Body of pancreas (tissue), 4 donors: ENCODE measurements around the gene PAX6. TPM values are rescaled to one million over a fixed set of nuclear protein-coding genes. Genes with fewer than 3 reads are reported as not detected.
A peak's percentile ranks its signal among the peaks of the same experiment; 100 is the strongest.

Source experiments
- ATAC-seq: fragments of 150-250 bp; one replicate; pipeline ENCODE4 v1.9.1; 2016
- DNase-seq, 4 donors: peaks; one replicate each; pipeline ENCODE4 v3.0.0-alpha.2; 2019
- H3K27ac ChIP-seq, 4 donors: fragments of 200-600 bp; sonication (generic); 1 replicate in 3 of 4; 2 replicates in 1 of 4; pipeline versions ENCODE4 v1.5.1 to v1.6.1; 2016 to 2019; ENCODE audit warnings: mild to moderate bottlenecking in 1 of 4, mixed read lengths in 1 of 4, moderate library complexity in 1 of 4
- H3K27me3 ChIP-seq, 2 donors: fragments of 200-600 bp; sonication (generic); one replicate each; pipeline ENCODE4 v1.6.0; 2016; ENCODE audit warnings: mild to moderate bottlenecking in 1 of 2
- H3K36me3 ChIP-seq, 2 donors: fragments of 200-600 bp; sonication (generic); replicated peaks in 1 of 2; 2 replicates each; pipeline ENCODE4 v1.5.1; 2016; ENCODE audit warnings: low read depth in 2 of 2; ENCODE audit not compliant: insufficient read depth in 1 of 2
- H3K4me1 ChIP-seq: fragments of 200-600 bp; sonication (generic); one replicate; pipeline ENCODE4 v1.6.0; 2016
- H3K4me3 ChIP-seq, 2 donors: fragments of 200-600 bp; sonication (generic); 1 replicate in 1 of 2; 2 replicates in 1 of 2; pipeline ENCODE4 v1.5.1; 2016 to 2019
- H3K9me3 ChIP-seq, 3 donors: fragments of 200-600 bp; sonication (generic); 1 replicate in 2 of 3; 2 replicates in 1 of 3; pipeline ENCODE4 v1.5.1; 2016
- CTCF ChIP-seq, 7 experiments: fragments of 450-650 bp in 4 of 7; fragments of 200-600 bp in 3 of 7; sonication (generic) in 3 of 7; IDR thresholded peaks; one replicate each; pipeline ENCODE4 v1.5.1; 2016 to 2019; ENCODE audit warnings: antibody characterized with exemption in 7 of 7
- POLR2A ChIP-seq, 3 donors: fragments of 450-650 bp; IDR thresholded peaks; one replicate each; pipeline ENCODE4 v1.6.1; 2016; ENCODE audit warnings: antibody characterized with exemption in 3 of 3, mild to moderate bottlenecking in 2 of 3
- WGBS, 2 donors: methylation state at CpG; one replicate each; pipeline ENCODE4 v1.1.5; 2017; 5-methylcytosine and 5-hydroxymethylcytosine counted together
- intact Hi-C: fragments of 100-400 bp; cut with DNase I; formaldehyde crosslinking; loops from one replicate; pipeline ENCODE4 v1.15.1; 2023
- total RNA-seq, 2 donors: library from RNA; depleted of rRNA; stranded (reverse); fragments of >200 nt; gene quantifications; one replicate each; pipeline ENCODE4 v1.1.0, GENCODE V29; 2016

Gene PAX6
- total RNA-seq, 2 donors from 2014 or later = 10.2 to 12.5 TPM

- Histone ChIP-seq H3K9me3 (no peaks in the 10 kb centered on the region), H3K4me1 (peaks cover 27% of the 10 kb centered on the region), H3K36me3 (no peaks in the 10 kb centered on the region), H3K27me3 (peaks cover 0 to 46% of the 10 kb centered on the region in 2 donors), H3K4me3 (no peak overlapping the region), H3K27ac (no peak overlapping the region)
- WGBS, 2 donors = 5 to 7% methylated on average over 41 to 48 of the region's 48 CpGs
- DNase-seq (no peak), ATAC-seq (no peak)
- TF ChIP-seq CTCF (IDR thresholded peaks at IDR 0.05) (no peak), POLR2A (IDR thresholded peaks at IDR 0.05) (no peak)
- intact Hi-C loops = no loop called here
These were observed 11.4 kb downstream of the PAX6 start for GRCh38 chr11:31799435-31800397.

GRCh38 chr11:31798554-31799434 lies 12.3 kb downstream of the PAX6 start:
- WGBS, 2 donors = 4 to 19% methylated on average over 25 to 60 of the region's 60 CpGs
- Histone ChIP-seq H3K27ac (no peak overlapping the region), H3K27me3 (peaks cover 0 to 38% of the 10 kb centered on the region in 2 donors), H3K4me1 (peaks cover 19% of the 10 kb centered on the region), H3K36me3 (no peaks in the 10 kb centered on the region), H3K4me3 (no peak overlapping the region), H3K9me3 (no peaks in the 10 kb centered on the region)
- DNase-seq = no peak
- peak; percentile 38 for ATAC-seq
- intact Hi-C loops = no loop called here
- no peak for TF ChIP-seq POLR2A (IDR thresholded peaks at IDR 0.05)
- peak in 3 of 7 experiments; percentile 4 to 14 (median 6) for TF ChIP-seq CTCF (IDR thresholded peaks at IDR 0.05)

- intact Hi-C loops = no loop called here
- no peaks in the 10 kb centered on the region for H3K9me3 ChIP-seq
- H3K4me3 ChIP-seq = no peak overlapping the region
- TF ChIP-seq POLR2A (IDR thresholded peaks at IDR 0.05) (no peak), CTCF (IDR thresholded peaks at IDR 0.05) (no peak)
- ATAC-seq (no peak), DNase-seq (no peak)
- H3K27me3 ChIP-seq = peaks cover 0 to 35% of the 10 kb centered on the region in 2 donors
- peaks cover 19% of the 10 kb centered on the region for H3K4me1 ChIP-seq
- H3K27ac ChIP-seq = no peak overlapping the region
- 9 to 16% methylated on average over 21 of the region's 21 CpGs for WGBS, 2 donors
- H3K36me3 ChIP-seq = no peaks in the 10 kb centered on the region
These were observed 13.0 kb downstream of the PAX6 start for GRCh38 chr11:31798057-31798553.

GRCh38 chr11:31797190-31798056 lies 13.7 kb downstream of the PAX6 start:
- WGBS, 2 donors = 14 to 20% methylated on average over 31 of the region's 31 CpGs
- H3K9me3 ChIP-seq = no peaks in the 10 kb centered on the region
- TF ChIP-seq CTCF (IDR thresholded peaks at IDR 0.05) (no peak), POLR2A (IDR thresholded peaks at IDR 0.05) (no peak)
- no peaks in the 10 kb centered on the region for H3K36me3 ChIP-seq
- H3K4me3 ChIP-seq = no peak overlapping the region
- DNase-seq (no peak), ATAC-seq (no peak)
- intact Hi-C loops = no loop called here
- H3K27me3 ChIP-seq = peaks cover 0 to 28% of the 10 kb centered on the region in 2 donors
- H3K27ac ChIP-seq = no peak overlapping the region
- peaks cover 19% of the 10 kb centered on the region for H3K4me1 ChIP-seq
